Thymus (tissue), 11 donors: ENCODE results near the gene MYL12A. TPM values are rescaled to one million over a fixed set of nuclear protein-coding genes. Genes with fewer than 3 reads are reported as not detected.
A peak's percentile ranks its signal among the peaks of the same experiment; 100 is the strongest.

Experiments used
- DNase-seq, 9 donors: peaks; one replicate each; pipeline ENCODE4 v3.0.0-alpha.2; 2013; ENCODE audit warnings: low spot score in 9 of 9, low read depth in 6 of 9, missing footprints in 1 of 9
- H3K27ac ChIP-seq, 2 donors: one replicate each; pipeline ENCODE4 v1.5.1; 2013; ENCODE audit warnings: control low read depth in 1 of 2, low read depth in 1 of 2, low read length in 1 of 2, mild to moderate bottlenecking in 1 of 2, moderate library complexity in 1 of 2
- H3K27me3 ChIP-seq, 2 donors: one replicate each; pipeline ENCODE4 v1.5.1; 2013; ENCODE audit warnings: low read length in 1 of 2; ENCODE audit not compliant: control insufficient read depth in 2 of 2, insufficient read depth in 1 of 2
- H3K36me3 ChIP-seq, 2 donors: one replicate each; pipeline ENCODE4 v1.5.1; 2013; ENCODE audit warnings: low read length in 1 of 2, mild to moderate bottlenecking in 1 of 2, moderate library complexity in 1 of 2; ENCODE audit not compliant: control insufficient read depth in 2 of 2, insufficient read depth in 2 of 2
- H3K4me1 ChIP-seq, 2 donors: one replicate each; pipeline ENCODE4 v1.5.1; 2013; ENCODE audit warnings: low read length in 2 of 2; ENCODE audit not compliant: control insufficient read depth in 2 of 2, insufficient read depth in 2 of 2
- H3K4me3 ChIP-seq, 2 donors: one replicate each; pipeline ENCODE4 v1.5.1; 2013; ENCODE audit warnings: low read length in 2 of 2, control low read depth in 1 of 2, mild to moderate bottlenecking in 1 of 2
- H3K9me3 ChIP-seq, 2 donors: one replicate each; pipeline ENCODE4 v1.5.1; 2013; ENCODE audit warnings: low read length in 1 of 2, mild to moderate bottlenecking in 1 of 2; ENCODE audit not compliant: control insufficient read depth in 2 of 2, insufficient read depth in 1 of 2
- WGBS: extraction: QIAGEN DNeasy Blood & Tissue Kit; methylation state at CpG from one replicate; pipeline ENCODE4 v1.1.7; 2013; 5-methylcytosine and 5-hydroxymethylcytosine counted together
- polyA plus RNA-seq: library from polyadenylated mRNA; stranded (reverse); fragments of 200-250 nt; gene quantifications from one replicate; pipeline ENCODE4 v1.2.3, GENCODE V29; 2013
- total RNA-seq: library from RNA; stranded (reverse); fragments of 120-200 nt; gene quantifications from one replicate; pipeline ENCODE4 v1.2.4, GENCODE V29; 2013
- donor health status: healthy.

MYL12A gene
- total and polyA plus RNA-seq, 2 donors = 664 to 747 TPM

- no peak overlapping the region for H3K4me3 ChIP-seq
- no peak for DNase-seq
- 94% methylated on average over 10 of the region's 10 CpGs for WGBS
- peaks cover 0 to 5% of the 10 kb centered on the region in 2 donors for H3K9me3 ChIP-seq
- peaks cover 0 to 2% of the 10 kb centered on the region in 2 donors for H3K36me3 ChIP-seq
- no peak overlapping the region for H3K27ac ChIP-seq
- H3K4me1 ChIP-seq = no peaks in the 10 kb centered on the region
- H3K27me3 ChIP-seq = no peaks in the 10 kb centered on the region
These were observed 35.8 kb downstream of the MYL12A start for GRCh38 chr18:3283253-3283863.

GRCh38 chr18:3283908-3284307 lies 36.3 kb downstream of the MYL12A start:
- no peaks in the 10 kb centered on the region for H3K36me3 ChIP-seq
- WGBS = 97% methylated on average over 7 of the region's 7 CpGs
- no peak for DNase-seq
- peaks cover 0 to 5% of the 10 kb centered on the region in 2 donors for H3K9me3 ChIP-seq
- H3K27ac ChIP-seq = no peak overlapping the region
- no peak overlapping the region for H3K4me3 ChIP-seq
- no peaks in the 10 kb centered on the region for H3K4me1 ChIP-seq
- no peaks in the 10 kb centered on the region for H3K27me3 ChIP-seq

- 96% methylated on average over 9 of the region's 9 CpGs for WGBS
- no peaks in the 10 kb centered on the region for H3K36me3 ChIP-seq
- H3K27ac ChIP-seq = no peak overlapping the region
These were observed 36.9 kb downstream of the MYL12A start for GRCh38 chr18:3284501-3284900.

GRCh38 chr18:3286159-3286558 lies 38.6 kb downstream of the MYL12A start:
- no peaks in the 10 kb centered on the region for H3K4me1 ChIP-seq
- peaks cover 0 to 5% of the 10 kb centered on the region in 2 donors for H3K9me3 ChIP-seq
- 88% methylated on average over 7 of the region's 7 CpGs for WGBS
- H3K36me3 ChIP-seq = no peaks in the 10 kb centered on the region
- no peaks in the 10 kb centered on the region for H3K27me3 ChIP-seq
- DNase-seq = no peak
- H3K27ac ChIP-seq = no peak overlapping the region
- H3K4me3 ChIP-seq = no peak overlapping the region

More at GRCh38 chr18:3284501-3284900, 36.9 kb downstream of the MYL12A start:
- Histone ChIP-seq H3K9me3 (peaks cover 0 to 5% of the 10 kb centered on the region in 2 donors), H3K27me3 (no peaks in the 10 kb centered on the region), H3K4me3 (no peak overlapping the region), H3K4me1 (no peaks in the 10 kb centered on the region)
- DNase-seq = no peak

GRCh38 chr18:3293196-3293951 lies 45.8 kb downstream of the MYL12A start:
- Histone ChIP-seq H3K27ac (no peak overlapping the region), H3K9me3 (no peaks in the 10 kb centered on the region), H3K4me3 (no peak overlapping the region), H3K36me3 (no peaks in the 10 kb centered on the region), H3K27me3 (no peaks in the 10 kb centered on the region), H3K4me1 (peaks cover 6 to 7% of the 10 kb centered on the region in 2 donors)
- no peak for DNase-seq
- WGBS = 98% methylated on average over 2 of the region's 2 CpGs

GRCh38 chr18:3294435-3295080 lies 47.0 kb downstream of the MYL12A start:
- H3K4me1 ChIP-seq = peaks cover 6 to 7% of the 10 kb centered on the region in 2 donors
- no peak overlapping the region for H3K4me3 ChIP-seq
- no peaks in the 10 kb centered on the region for H3K27me3 ChIP-seq
- no peaks in the 10 kb centered on the region for H3K9me3 ChIP-seq
- H3K36me3 ChIP-seq = no peaks in the 10 kb centered on the region
- H3K27ac ChIP-seq = no peak overlapping the region
- 98% methylated on average over 3 of the region's 3 CpGs for WGBS
- DNase-seq = no peak

GRCh38 chr18:3297025-3297984 lies 49.7 kb downstream of the MYL12A start:
- H3K4me1 ChIP-seq = peaks cover 6 to 7% of the 10 kb centered on the region in 2 donors
- peak overlapping the region; percentile 22 to 79 for H3K27ac ChIP-seq
- peak; percentile 75 to 96 (median 89) for DNase-seq
- no peaks in the 10 kb centered on the region for H3K27me3 ChIP-seq
- H3K36me3 ChIP-seq = no peaks in the 10 kb centered on the region
- WGBS = 5% methylated on average over 18 of the region's 18 CpGs
- H3K4me3 ChIP-seq = peak overlapping the region; percentile 68 to 89
- H3K9me3 ChIP-seq = no peaks in the 10 kb centered on the region

GRCh38 chr18:3304832-3305231 lies 57.2 kb downstream of the MYL12A start:
- Histone ChIP-seq H3K36me3 (no peaks in the 10 kb centered on the region), H3K9me3 (no peaks in the 10 kb centered on the region), H3K4me1 (no peaks in the 10 kb centered on the region), H3K4me3 (no peak overlapping the region), H3K27ac (no peak overlapping the region), H3K27me3 (no peaks in the 10 kb centered on the region)
- DNase-seq = no peak
- 98% methylated on average over 1 of the region's 1 CpG for WGBS
